Cerebellar cortex (tissue), 1 donor: ENCODE measurements around the gene SRGAP3.

Experiments
- DNase-seq: peaks from one replicate; pipeline ENCODE4 v3.0.0-alpha.2; 2015; ENCODE audit warnings: low spot score

Gene SRGAP3

DNA sequence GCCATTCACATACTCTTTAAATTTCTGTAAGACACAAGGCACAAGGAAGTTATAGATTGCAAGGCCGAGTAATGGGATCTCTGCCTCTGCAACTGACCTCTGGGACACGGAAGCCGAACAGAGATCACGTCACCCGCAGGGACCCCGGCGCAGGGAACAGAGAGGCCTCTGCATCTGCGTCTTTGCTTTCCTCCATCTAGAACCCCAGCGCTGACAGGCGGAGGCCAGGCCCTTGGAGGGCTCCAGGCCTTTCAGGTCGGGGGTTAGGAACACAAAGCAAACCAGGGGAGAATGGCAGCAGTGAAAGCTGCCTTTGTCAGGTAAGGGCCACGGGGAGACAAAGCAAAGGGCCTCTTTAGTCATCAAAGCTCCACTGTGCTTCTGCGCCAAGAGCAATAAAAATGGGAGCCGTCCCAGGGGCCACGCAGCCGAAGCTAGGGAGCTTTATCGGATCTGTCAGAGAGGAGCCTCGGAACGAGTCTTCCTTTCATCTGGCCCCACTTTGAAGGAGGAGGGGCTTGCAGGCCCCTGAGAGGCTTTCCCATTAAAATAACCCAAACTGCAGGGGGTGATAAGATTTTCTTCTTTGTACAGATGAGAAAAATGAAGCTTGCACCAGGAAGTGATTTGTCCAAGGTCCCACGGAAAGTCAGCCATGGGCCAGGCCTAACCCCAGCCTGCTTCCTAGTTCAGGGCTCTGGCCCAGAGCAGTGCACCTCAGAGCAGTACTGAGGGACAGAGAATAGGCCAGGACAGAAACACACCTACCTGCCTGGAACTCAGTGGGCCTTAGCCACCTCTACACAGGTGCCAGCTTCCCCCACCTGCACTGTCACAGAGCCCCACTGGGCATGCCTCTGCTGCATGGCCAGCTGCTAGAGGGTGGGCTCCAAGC is 201.7 kb downstream of the SRGAP3 start:
- no peak for DNase-seq

DNA sequence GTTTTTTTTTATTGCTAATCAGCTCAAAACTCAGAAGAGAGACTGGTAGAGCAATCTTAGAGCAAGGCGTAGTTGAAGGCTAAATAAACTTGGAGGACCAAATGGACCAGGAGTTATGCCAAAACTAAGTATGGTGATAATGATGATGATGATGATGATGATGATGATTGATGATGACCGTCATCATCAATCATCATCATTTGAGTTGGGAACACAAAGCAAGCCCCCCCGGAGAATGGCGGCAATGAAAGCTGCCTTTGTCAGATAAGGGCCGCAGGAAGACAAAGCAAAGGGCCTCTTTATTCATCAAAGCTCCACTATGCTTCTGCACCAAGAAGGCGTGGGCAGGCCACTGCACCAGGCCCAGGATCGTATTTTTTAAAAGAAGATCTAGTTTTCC is 204.1 kb downstream of the SRGAP3 start:
- no peak for DNase-seq

DNA sequence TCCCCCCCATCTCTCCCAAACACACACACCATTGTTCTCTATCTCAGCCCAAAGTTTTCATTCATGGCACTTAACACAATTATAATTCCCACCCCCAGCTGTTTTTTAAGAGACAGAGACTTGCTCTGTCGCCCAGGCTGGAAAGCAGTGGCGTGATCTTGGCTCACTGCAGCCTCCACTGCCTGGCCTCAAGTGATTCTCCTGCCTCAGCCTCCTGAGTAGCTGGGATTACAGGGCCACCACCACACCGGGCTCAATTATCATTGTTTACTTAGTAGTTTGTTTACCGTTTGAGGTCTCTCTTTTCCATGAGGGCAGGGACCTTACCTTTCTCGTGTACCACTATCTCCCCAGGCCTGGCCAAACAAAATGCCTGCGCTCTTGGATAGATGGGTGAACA is 206.4 kb downstream of the SRGAP3 start:
- no peak for DNase-seq

DNA sequence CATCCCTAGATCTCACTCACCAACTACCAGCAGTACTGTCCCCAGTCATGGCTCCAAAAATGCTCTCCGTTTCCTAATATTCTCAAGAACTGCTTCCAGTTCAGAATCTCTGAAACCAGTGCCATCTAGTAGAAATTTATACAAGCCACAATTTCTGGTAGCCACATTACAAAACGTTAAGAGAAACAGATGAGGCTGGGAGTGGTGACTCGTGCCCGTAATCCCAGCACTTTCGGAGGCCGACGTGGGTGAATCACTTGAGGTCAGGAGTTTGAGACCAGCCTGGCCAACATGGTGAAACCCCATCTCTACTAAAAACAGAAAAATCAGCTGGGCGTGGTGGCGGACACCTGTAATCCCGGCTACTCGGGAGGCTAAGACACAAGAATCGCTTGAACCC is 207.8 kb downstream of the SRGAP3 start:
- no peak for DNase-seq

DNA sequence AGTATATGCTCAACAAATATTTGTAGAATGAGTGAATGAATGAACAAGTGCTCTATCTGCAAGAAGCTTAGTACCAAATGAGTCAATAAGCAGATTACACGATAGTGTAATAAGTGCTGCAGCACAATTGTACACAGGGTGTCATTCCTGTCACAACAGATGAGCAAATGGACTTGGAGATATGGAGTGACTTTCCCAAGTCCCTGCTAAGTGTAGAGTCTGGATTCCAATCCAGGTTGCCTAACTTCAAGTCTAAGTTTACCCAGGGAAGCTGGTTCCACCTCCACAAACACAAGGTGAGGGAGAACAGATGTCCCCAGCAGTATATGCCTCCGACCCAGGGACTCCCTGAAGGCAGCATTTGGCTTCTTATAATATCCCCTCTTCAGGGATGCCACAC is 208.4 kb downstream of the SRGAP3 start:
- DNase-seq = no peak

DNA sequence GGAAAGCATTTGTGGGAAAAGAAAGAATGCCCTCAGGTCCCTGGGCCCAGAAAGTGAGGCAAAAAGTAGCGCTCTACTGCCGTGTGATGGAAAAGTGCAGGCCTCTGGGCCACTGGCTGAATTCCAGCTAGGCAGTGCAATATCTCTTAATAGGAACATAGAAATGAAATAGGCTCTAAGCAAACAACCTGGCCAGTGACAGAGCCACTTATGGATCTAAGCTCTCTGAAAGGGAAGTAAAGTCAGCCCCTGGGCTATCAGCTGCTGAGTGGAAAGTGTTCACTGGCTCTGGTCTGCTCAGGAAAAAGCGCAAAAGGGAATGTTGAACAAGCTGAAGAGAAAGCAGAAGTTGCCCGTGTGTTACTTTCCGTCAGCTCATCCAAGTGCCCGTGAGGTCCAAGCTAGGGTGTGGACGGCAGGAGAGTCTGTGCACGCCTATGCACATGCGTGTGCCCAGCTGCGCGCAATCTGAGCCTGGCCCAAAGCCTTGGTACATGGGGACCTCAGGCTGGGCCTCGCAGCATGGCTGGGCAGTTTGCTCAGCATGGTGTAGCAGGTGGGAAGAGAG is 212.2 kb downstream of the SRGAP3 start:
- no peak for DNase-seq

DNA sequence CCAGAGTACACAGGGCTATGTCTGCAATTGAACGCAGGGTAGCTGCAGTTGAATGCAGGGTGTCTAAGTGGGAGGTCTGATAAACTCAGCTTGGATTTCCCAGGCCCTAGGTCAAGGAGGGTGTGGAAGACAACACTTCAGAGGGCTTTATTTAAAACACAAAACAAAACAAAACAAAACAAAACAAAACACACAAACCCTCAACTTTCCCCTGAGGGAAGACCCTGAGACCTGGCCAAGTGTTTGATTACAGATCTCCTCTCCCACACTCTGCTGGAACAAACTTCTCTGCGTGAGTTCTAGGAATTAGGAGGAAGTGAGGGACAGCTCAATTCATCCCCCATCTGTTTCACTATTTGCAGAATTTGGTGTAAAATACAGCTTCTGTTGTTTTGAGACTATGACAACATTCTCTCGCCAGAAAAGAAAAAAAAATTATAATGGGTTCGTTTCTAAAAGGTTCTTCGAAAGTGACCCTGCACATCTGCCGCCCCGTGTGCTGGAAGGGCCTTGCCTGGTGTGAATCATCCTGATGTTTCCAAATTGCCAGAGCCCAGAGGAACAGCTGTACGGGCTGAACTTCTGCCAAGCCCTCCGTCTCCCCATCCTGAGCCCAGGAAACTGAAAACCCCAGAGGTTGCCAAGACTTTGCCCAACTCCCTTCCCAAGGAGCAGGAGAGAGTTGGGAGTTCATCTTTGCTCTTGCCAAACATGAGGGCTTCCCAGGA is 212.9 kb downstream of the SRGAP3 start:
- DNase-seq = no peak

DNA sequence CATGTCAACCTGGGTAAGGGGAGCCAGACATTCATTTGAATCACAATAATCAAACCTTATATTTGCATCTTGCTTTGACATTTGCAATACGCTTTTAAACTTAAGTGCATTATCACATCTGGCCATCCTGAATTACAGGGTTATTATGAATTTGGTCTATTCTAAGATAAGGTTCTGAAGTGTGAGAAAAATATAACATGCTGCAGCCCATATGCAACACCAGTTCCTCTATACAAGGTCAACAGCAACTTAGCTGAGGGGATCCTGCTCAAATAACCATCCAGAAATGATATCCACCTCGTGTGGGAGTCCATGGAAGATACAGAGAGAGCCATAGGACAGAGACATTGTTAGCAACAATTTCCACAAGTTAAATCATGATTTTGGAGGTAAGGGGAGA is 213.5 kb downstream of the SRGAP3 start:
- DNase-seq = no peak

DNA sequence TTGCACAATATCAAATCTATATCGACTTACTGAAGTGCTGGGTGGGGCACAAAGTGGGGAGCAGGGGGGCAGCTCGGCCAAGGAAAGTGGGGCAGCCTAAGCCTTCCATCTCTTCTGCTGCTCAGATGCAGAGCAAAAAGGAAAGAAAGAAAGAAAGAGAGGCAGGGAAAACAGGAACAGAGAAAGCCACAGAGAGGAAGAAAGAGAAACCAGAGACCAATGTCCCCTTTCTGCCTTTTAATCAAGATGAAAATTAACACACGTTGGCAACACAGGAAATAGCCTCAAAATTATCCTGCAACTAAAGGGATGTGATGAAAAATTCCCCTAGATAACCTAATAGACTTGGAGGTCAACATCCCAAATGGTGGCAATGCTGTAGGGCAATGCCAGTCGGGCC is 214.0 kb downstream of the SRGAP3 start:
- no peak for DNase-seq

DNA sequence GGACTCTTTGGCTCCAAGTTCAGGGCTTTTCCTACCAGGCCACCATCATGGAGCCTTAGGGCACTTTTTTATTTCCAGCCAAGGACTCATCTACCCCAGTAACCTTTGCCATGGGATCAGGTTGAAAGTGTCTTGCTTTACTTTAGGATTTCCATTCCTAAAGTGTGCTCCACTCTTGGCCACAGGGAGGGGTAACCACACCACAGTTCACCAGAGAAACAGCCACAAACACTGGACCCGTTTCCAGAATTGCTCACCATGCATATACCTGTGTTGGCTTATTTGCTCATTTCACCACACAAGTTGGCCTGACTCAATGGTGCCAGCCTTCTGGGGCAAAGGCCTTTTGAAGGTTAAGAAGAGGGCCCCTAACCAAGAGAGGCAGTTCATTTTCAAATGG is 215.6 kb downstream of the SRGAP3 start:
- DNase-seq = no peak

DNA sequence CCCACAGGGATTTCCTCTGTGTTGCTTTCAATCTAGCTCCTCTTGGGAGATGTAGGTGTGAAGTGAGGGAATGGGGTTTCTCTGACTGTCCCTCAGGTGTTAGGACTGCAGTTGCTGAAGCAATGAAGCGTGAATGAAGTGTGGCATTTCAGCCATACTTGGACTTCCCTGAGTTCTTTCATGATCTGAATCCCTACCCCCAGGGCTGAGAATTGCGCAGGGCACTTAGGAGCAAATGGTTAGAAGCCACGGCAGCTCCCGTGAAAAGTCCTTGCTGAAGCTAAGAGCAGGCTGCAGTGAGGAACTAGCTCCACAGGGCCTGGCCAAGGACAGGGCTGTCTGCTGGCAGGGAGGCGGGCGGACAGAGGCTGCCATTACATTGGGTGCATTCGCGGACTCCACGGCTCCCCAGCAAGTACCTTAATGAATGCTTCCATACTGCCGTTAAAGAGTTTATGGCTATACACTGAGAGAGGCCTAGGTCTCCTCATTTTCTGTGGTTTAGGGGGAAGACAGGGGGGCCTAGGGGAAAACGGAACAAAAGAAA is 217.1 kb downstream of the SRGAP3 start:
- DNase-seq = no peak

DNA sequence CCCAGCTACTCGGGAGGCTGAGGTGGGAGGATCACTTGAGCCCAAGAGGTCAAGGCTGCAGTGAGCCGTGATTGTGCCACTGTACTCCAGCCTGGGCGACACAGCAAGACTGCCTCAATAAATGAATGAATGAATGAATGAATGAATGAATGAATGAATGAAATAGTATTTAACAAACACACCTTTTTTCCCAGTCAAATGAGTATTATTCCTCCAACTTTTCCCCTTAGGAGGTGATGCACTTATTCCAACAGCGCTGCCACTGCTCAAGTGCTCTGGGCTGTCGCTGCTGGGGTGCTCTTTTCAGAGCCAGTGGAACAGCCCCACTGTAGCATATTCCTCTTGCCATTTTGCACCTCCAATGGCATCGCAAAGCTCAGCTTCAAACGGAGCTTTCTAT is 219.4 kb downstream of the SRGAP3 start:
- no peak for DNase-seq

DNA sequence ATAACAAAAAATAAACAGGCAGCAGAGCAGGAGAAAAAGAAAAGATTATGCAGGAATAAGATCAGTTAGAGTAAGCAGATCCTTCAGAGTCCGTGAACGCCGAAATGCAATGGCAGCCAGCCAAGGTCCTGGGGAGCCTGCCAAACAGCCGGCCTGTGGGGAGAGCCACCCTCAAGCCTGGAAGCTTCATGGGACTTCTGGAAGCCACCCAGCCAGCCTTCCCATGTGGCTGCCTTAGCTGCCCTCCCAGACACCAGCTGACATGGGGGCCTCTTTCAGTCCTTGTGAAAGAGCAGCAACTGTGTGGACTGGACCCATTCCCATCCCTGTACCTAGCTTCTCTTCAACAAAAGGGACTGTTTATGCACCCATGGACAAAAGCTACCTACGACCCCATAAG is 221.3 kb downstream of the SRGAP3 start:
- peak; percentile 61 for DNase-seq

DNA sequence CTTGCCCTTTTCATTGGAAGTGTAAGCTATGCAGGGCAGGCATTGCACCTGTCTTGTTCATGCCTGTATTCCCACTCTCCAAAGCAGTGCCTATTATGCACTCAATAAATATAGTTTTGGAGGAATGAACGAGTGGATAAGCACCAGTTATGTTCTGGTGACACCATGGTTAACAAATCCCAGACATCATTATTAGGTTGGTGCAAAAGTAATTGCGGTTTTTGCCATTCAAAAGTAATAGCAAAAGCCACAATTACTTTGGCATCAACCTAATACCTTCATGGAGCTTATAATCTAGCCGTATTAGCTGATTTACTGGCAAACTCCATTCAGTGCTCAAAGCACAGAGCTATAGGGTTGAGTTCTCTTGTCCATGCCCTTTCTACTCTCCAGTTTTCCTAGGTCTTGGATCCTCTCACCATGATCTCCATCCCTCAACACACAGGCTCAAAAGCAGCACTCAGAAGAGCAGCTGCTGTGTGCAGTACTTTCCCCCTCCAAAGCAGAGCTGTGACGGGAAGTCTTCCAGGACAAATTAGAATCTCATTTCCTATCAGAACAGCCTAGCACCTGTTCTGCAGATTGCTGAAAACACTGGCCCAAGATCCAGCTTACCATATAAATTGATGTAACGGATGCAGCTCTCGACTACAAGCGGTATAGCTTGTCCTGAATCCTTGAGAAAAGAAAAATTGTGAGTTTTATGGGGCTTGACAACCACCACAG is 223.0 kb downstream of the SRGAP3 start:
- peak; percentile 96 for DNase-seq

DNA sequence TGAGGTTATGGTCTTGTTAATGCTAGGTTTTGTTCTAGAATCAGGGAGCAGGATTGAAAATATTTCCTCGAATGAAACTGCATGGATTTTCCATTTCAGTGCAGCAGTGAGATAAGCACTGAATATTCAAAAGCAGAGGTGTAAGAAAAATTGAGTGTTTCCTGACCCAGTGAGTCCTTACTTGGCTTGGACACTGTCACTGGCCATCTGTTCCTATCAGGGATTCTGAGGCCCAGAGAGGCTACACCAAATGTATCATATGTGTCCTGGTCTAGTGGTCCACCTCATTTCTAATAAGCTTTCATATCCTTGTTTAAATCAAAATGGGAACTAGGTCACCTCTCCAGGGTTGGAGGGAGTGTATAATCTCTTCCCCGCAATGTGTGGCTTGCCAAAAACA is 225.1 kb downstream of the SRGAP3 start:
- DNase-seq = peak; percentile 93

DNA sequence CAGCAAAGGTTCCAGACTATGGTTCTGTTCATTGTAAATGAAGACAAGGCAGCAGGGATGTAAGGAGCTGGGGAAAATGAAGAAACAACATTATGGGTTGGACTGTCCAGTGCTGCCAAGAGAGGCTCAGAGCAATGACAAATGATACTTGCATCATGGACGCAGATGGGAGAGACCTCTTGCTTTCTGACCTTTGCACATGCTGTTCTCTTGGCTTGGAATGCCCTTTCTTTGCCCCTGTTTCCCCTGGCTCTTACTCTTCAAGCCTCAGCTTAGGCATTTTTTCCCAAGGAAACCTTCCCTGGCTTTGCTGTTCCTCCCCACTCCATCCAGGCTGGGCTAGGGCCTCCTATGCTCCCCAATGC is 226.2 kb downstream of the SRGAP3 start:
- no peak for DNase-seq

DNA sequence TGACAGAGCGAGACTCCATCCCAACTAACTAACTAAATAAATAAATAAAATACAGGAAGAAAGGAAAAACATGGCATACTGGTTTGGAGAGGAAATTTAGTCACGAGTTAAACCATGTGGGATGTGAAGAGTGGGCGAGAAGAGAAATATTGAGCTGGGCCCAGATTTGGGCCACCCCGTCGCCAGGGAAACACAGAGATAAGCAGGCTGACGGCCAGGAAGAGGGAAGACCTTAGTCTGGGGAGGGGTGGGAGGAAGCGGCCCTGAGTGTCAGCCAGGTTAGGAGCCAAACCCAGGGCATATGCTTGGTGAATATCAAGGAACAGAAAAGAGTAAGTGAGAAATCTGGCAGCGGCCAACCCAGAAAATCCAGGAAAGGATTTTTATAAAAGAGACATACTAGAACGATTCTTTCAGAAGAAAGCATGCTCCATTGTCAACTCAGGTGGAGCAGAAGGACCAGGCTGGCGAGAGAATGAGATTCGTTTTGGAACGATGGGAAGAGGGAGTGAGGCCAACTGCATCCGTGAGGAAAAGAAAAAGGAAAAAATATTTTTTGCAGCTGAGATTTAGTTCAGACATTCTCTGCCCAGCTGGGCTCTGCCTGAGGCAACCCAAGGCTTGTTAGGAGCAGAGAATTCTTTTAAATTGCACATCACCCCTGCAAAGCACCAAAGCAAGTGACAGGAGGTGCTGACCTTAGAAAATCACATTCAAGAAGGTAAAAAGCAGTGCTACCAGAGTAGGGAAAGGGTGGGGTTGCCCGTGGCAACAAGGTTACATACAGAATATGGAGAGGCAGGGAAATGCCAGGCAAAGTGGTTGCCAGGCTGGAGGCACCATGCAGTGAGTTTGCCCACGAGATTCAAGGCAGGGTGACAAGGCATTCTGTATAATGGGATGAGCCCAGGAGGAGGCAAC is 226.9 kb downstream of the SRGAP3 start:
- peak; percentile 79 for DNase-seq

DNA sequence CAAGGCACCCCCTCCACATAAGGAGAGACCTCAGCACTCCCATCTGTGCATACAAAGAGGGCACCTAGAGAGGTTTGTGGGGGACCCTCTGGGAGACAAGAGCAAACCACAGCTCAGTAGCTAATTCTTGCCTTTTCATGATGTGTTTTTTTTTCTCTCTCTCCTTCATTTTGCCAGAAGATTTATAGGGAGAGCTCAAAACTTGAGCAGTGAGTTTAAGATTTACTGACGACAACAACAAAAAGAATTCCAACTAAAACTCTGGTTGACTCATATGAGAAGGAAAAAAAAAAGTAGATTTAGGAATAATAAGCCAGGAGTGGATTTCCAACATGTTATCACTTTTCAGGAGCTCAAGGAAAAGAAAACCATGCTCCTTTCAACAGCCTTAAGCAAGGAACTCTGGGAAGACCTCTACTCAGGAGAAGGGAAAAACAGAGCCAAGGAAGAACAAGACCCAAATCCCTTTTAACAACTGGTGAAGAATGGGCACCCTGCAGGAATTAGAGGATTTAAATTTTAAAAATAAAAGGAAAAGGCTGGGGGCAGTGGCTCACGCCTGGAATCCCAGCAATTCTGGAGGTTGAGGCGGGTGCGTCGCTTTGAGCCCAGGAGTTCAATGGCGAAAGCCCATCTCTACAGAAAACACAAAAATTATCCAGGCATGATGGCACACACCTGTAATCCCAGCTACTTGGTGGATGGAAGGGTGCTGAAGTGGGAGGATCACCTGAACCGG is 228.0 kb downstream of the SRGAP3 start:
- no peak for DNase-seq

DNA sequence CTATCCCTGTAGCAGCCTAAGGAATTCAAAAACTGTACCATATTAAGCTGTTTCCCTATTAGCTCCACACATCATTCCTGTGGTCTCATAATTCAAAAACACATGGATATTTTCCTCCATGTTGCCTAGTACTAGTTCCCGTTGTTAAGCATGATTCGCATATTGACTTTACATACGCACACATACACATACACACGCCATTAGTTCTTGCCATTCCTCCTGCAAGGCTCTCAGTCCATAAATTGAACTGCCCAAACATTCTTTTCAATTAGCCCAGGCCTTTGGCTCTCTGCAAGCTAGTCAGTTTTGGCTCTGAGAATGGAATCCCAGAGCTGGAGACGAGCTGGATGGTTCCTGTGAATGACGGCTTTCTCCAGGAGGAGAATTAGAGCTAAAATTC is 229.0 kb downstream of the SRGAP3 start:
- DNase-seq = peak; percentile 42

DNA sequence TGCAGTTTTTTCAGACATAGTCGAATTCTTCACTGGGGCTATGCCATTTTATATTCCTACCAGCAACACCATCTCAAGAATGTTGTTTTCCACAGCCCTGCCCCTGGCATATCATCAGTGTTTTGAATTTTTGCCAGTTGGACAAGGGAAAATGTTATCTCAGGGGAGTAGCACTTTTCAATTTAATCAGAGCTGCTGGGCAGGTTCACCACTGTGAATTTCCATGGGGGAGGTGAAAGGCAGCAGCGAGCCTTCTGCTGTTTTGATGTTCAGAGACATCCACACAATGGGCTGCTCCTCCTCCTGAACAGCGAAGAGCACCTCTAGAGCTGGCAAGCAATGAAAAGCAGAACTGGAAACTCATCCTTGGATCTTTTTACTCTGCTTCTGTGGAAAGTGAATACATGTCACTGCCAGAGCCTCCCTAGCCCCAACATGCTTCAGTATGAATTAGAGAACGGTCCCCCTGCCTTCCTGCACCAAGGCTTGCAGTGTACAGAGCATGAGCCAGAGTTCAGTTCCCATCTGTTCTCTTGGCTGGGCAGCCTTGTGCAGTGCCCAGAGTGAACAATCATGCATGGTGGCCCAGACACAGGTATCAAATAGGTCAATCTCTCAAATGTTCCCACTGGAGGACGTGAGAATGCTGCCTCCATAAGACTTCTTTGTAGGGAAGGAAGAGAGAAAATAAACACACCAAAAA is 230.0 kb downstream of the SRGAP3 start:
- peak; percentile 96 for DNase-seq
